Panc1 (cell line): ENCODE results near the gene GNAQ. TPM values are rescaled to one million over a fixed set of nuclear protein-coding genes. Genes with fewer than 3 reads are reported as not detected.

Source experiments
- ATAC-seq: fragments of 200-7000 bp; cut with Tn5 transposase; 2 replicates; pipeline ENCODE4 v1.9.1; 2020; ENCODE audit warnings: mild to moderate bottlenecking, moderate library complexity
- BruUV-seq: library from RNA; stranded (reverse); fragments of 400-500 nt; replicated peaks from 2 replicates; lab custom pipeline; 2021; lab: Mats Ljungman, UMichigan
- CTCF ChIA-PET: fragments of 300-600 bp; sonication (Branson Sonifier 250); formaldehyde crosslinking; loops from one replicate; lab custom pipeline; 2022; ENCODE audit warnings: antibody characterized with exemption; lab: Charles Lee
- POLR2A ChIA-PET: fragments of 300-600 bp; sonication (Branson Sonifier 250); formaldehyde crosslinking; loops from one replicate; lab custom pipeline; 2022; ENCODE audit warnings: antibody characterized with exemption; lab: Charles Lee
- DNase-seq: peaks from one replicate; pipeline ENCODE4 v3.0.0-alpha.2; 2010; ENCODE audit warnings: low read depth, low spot score
- H3K27ac ChIP-seq: 2 replicates; pipeline ENCODE4 v1.5.1; 2011; ENCODE audit warnings: mild to moderate bottlenecking, low read length, inconsistent platforms
- H3K27me3 ChIP-seq: fragments of 200-500 bp; sonication (Bioruptor generic); 2 replicates; pipeline ENCODE4 v1.6.0; 2014; ENCODE audit warnings: low read length, inconsistent platforms; ENCODE audit not compliant: control insufficient read depth, insufficient read depth
- H3K36me3 ChIP-seq: fragments of 200-500 bp; sonication (Bioruptor generic); 2 replicates; pipeline ENCODE4 v1.5.1; 2014; ENCODE audit warnings: inconsistent platforms, mild to moderate bottlenecking, low read length, moderate library complexity; ENCODE audit not compliant: control insufficient read depth, insufficient read depth
- H3K4me1 ChIP-seq: 2 replicates; pipeline ENCODE4 v1.5.1; 2011; ENCODE audit warnings: inconsistent platforms, mild to moderate bottlenecking, low read length, moderate library complexity; ENCODE audit not compliant: control insufficient read depth, insufficient read depth
- H3K4me3 ChIP-seq, 2 experiments: 2 replicates each; pipeline ENCODE4 v1.5.1; 2011 to 2012; ENCODE audit warnings: low read depth in 2 of 2, low read length in 2 of 2, mild to moderate bottlenecking in 2 of 2, inconsistent platforms in 1 of 2, moderate library complexity in 1 of 2
- H3K9me3 ChIP-seq: fragments of 200-500 bp; sonication (Bioruptor generic); 2 replicates; pipeline ENCODE4 v1.5.1; 2014; ENCODE audit warnings: low read depth, mild to moderate bottlenecking, inconsistent platforms, low read length, moderate library complexity; ENCODE audit not compliant: control insufficient read depth, insufficient read depth
- CTCF ChIP-seq: fragments of 450-650 bp; IDR thresholded peaks from 2 replicates; pipeline ENCODE4 v1.5.1; 2017; ENCODE audit warnings: mild to moderate bottlenecking
- POLR2AphosphoS5 ChIP-seq: IDR thresholded peaks from 2 replicates; pipeline ENCODE4 v1.6.1; 2012; ENCODE audit warnings: mild to moderate bottlenecking, low read depth, low read length, moderate library complexity
- REST ChIP-seq, 2 experiments: IDR thresholded peaks; 2 replicates each; pipeline ENCODE4 v1.6.1; 2011 to 2012; ENCODE audit warnings: low read depth in 2 of 2, control low read depth in 1 of 2, low read length in 1 of 2, mild to moderate bottlenecking in 1 of 2, moderate library complexity in 1 of 2; ENCODE audit not compliant: insufficient read depth in 1 of 2
- SIN3A ChIP-seq: IDR thresholded peaks from 2 replicates; pipeline ENCODE4 v1.6.1; 2012; ENCODE audit warnings: low read depth, mild to moderate bottlenecking, low read length, moderate library complexity, borderline replicate concordance; ENCODE audit not compliant: insufficient read depth
- TCF7L2 ChIP-seq: IDR thresholded peaks from 2 replicates; pipeline ENCODE4 v1.6.1; 2011; ENCODE audit warnings: mild to moderate bottlenecking, low read depth, low read length, inconsistent platforms
- in situ Hi-C: cut with HindIII; loops from 2 replicates; pipeline ENCODE4 v1.10.0; 2016; ENCODE audit warnings: low sequenced_read_pairs, low pct_unique_long_range_greater_than_20kb
- intact Hi-C: fragments of 100-400 bp; cut with micrococcal nuclease; formaldehyde crosslinking; loops from one replicate; pipeline ENCODE4 v1.10.0; 2022; ENCODE audit not compliant: unreplicated experiment
- total RNA-seq: library from RNA; stranded (reverse); gene quantifications from one replicate; pipeline ENCODE4 v1.2.1, GENCODE V29; 2021; ENCODE audit not compliant: unreplicated experiment

GNAQ gene
- total RNA-seq, 1 experiment from 2014 or later: 34.5 TPM

GRCh38 chr9:77857513-77858259 lies 173.9 kb downstream of the GNAQ start:
- in situ Hi-C loops: no loop called here
- no peaks in the 10 kb centered on the region for H3K36me3 ChIP-seq
- TF ChIP-seq SIN3A: no peak
- TF ChIP-seq CTCF: no peak
- no peak for TF ChIP-seq TCF7L2
- TF ChIP-seq POLR2AphosphoS5: no peak
- TF ChIP-seq REST (IDR thresholded peaks at IDR 0.05; ENCODE audit: insufficient read depth in 1 of 2, low read depth in 2 of 2, low read length in 1 of 2): no peak
- no peak overlapping the region for H3K27ac ChIP-seq
- DNase-seq: no peak
- ChIA-PET CTCF (interaction anchor here (0.6 kb wide), 1 partner anchor 214 kb away, joined by 7 read pairs; no protein-coding TSS in a partner anchor), POLR2A (no interaction called here)
- no peak for ATAC-seq
- H3K4me1 ChIP-seq: no peaks in the 10 kb centered on the region
- intact Hi-C loops: no loop called here
- no peaks in the 10 kb centered on the region for H3K9me3 ChIP-seq
- BruUV-seq: no TSS peak
- H3K27me3 ChIP-seq: no peaks in the 10 kb centered on the region
- H3K4me3 ChIP-seq: no peak overlapping the region

- no peak for TF ChIP-seq CTCF
- TF ChIP-seq REST (IDR thresholded peaks at IDR 0.05; ENCODE audit: insufficient read depth in 1 of 2, low read depth in 2 of 2, low read length in 1 of 2): no peak
- no peak for TF ChIP-seq POLR2AphosphoS5
- no peak for TF ChIP-seq SIN3A
- intact Hi-C loops (no loop called here), in situ Hi-C loops (no loop called here)
- no peak for DNase-seq
- Histone ChIP-seq H3K4me3 (no peak overlapping the region), H3K27ac (no peak overlapping the region), H3K9me3 (no peaks in the 10 kb centered on the region), H3K36me3 (no peaks in the 10 kb centered on the region), H3K4me1 (peaks cover 2% of the 10 kb centered on the region; the same call in 1 of the 2 replicates), H3K27me3 (no peaks in the 10 kb centered on the region)
- ChIA-PET CTCF (no interaction called here), POLR2A (no interaction called here)
- no peak for ATAC-seq
- no TSS peak for BruUV-seq
These were observed 175.0 kb downstream of the GNAQ start for GRCh38 chr9:77856615-77857014.
